Stimulated activated CD4-positive, alpha-beta T cell treated with anti-CD3 and anti-CD28 coated beads, Interleukin-4, amount 100 ng/mL, for 4 hours (primary cell): ENCODE results near the gene CCL4.
"Not testable (repeated sequence)": the region's sequence is repeated elsewhere in the genome, so short reads cannot be mapped to it uniquely, and the experiment has no call there.

ENCODE experiments used
- DNase-seq, 2 experiments: peaks; one replicate each; pipeline ENCODE4 v3.0.0-alpha.2; 2020

Gene CCL4

GRCh38 chr17:36088670-36089338, 14.8 kb upstream of the CCL4 start:
- DNase-seq: no peak

- no peak for DNase-seq
These were observed 14.2 kb upstream of the CCL4 start for GRCh38 chr17:36089339-36089865.

- DNase-seq: no peak
These were observed 13.5 kb upstream of the CCL4 start, which contains the start of gene CCL3 for GRCh38 chr17:36089888-36090836. CCL3 (minus strand) TSS chr17:36090143; CDS start chr17:36090058, 85 bp downstream.

- no peak for DNase-seq
These were observed 11.4 kb upstream of the CCL4 start for GRCh38 chr17:36092230-36092629.

- DNase-seq: not testable (repeated sequence)
These were observed 10.9 kb upstream of the CCL4 start for GRCh38 chr17:36092715-36093114.

GRCh38 chr17:36094232-36094631, 9.4 kb upstream of the CCL4 start:
- no peak for DNase-seq

GRCh38 chr17:36094746-36095145, 8.9 kb upstream of the CCL4 start:
- DNase-seq: no peak

GRCh38 chr17:36095992-36096391, 7.6 kb upstream of the CCL4 start:
- no peak for DNase-seq

GRCh38 chr17:36099004-36099403, 4.6 kb upstream of the CCL4 start:
- not testable (repeated sequence) for DNase-seq

- not testable (repeated sequence) for DNase-seq
These were observed 619 bp downstream of the CCL4 start for GRCh38 chr17:36104246-36104645.

GRCh38 chr17:36104701-36105181, 1.1 kb downstream of the CCL4 start:
- DNase-seq: no peak

- DNase-seq: no peak
These were observed 2.3 kb downstream of the CCL4 start for GRCh38 chr17:36105781-36106492.

- DNase-seq: no peak
These were observed 2.8 kb downstream of the CCL4 start for GRCh38 chr17:36106493-36106835.

GRCh38 chr17:36107660-36108059, 4.0 kb downstream of the CCL4 start:
- no peak for DNase-seq

- not testable (repeated sequence) for DNase-seq
These were observed 4.6 kb downstream of the CCL4 start for GRCh38 chr17:36108265-36108664.

- DNase-seq: no peak
These were observed 7.5 kb downstream of the CCL4 start for GRCh38 chr17:36111068-36111490.

GRCh38 chr17:36112572-36112971, 8.9 kb downstream of the CCL4 start:
- DNase-seq: no peak

GRCh38 chr17:36113131-36113530, 9.5 kb downstream of the CCL4 start:
- DNase-seq: not testable (repeated sequence)

GRCh38 chr17:36114971-36115648, 11.5 kb downstream of the CCL4 start:
- not testable (repeated sequence) for DNase-seq

- not testable (repeated sequence) for DNase-seq
These were observed 12.0 kb downstream of the CCL4 start for GRCh38 chr17:36115649-36115977.

GRCh38 chr17:36117505-36118382, 14.1 kb downstream of the CCL4 start:
- DNase-seq: no peak
